Measurements from ENCODE around the gene FOS.

FOS gene

GRCh38 chr14:75319021-75319420 is 40.4 kb downstream of the FOS start:
- DNase-seq (ENCODE audit: low spot score in 2 of 2) (no peak), ATAC-seq (ENCODE audit: low read depth) (no peak)
- peaks cover 14% of the 10 kb centered on the region for H3K27me3 Mint-ChIP-seq
- no peaks in the 10 kb centered on the region for H3K36me3 Mint-ChIP-seq
- H3K4me1 Mint-ChIP-seq, result no peaks in the 10 kb centered on the region
- H3K9me3 Mint-ChIP-seq, result no peaks in the 10 kb centered on the region
- H3K4me3 Mint-ChIP-seq, result no peak overlapping the region
- H3K27ac Mint-ChIP-seq, result no peak overlapping the region

GRCh38 chr14:75320196-75320595 is 41.6 kb downstream of the FOS start:
- peaks cover 16% of the 10 kb centered on the region for H3K27me3 Mint-ChIP-seq
- H3K36me3 Mint-ChIP-seq, result no peaks in the 10 kb centered on the region
- ATAC-seq (ENCODE audit: low read depth), result no peak
- no peak for DNase-seq (ENCODE audit: low spot score in 2 of 2)
- no peak overlapping the region for H3K27ac Mint-ChIP-seq
- H3K9me3 Mint-ChIP-seq, result no peaks in the 10 kb centered on the region
- H3K4me1 Mint-ChIP-seq, result no peaks in the 10 kb centered on the region
- H3K4me3 Mint-ChIP-seq, result no peak overlapping the region

GRCh38 chr14:75322746-75323145 is 44.1 kb downstream of the FOS start:
- Mint-ChIP-seq H3K27me3 (peaks cover 10% of the 10 kb centered on the region), H3K9me3 (no peaks in the 10 kb centered on the region), H3K27ac (no peak overlapping the region), H3K4me3 (no peak overlapping the region), H3K36me3 (no peaks in the 10 kb centered on the region), H3K4me1 (no peaks in the 10 kb centered on the region)
- DNase-seq (ENCODE audit: low spot score in 2 of 2) (no peak), ATAC-seq (ENCODE audit: low read depth) (no peak)

GRCh38 chr14:75323571-75323970 is 44.9 kb downstream of the FOS start:
- no peak overlapping the region for H3K27ac Mint-ChIP-seq
- H3K4me1 Mint-ChIP-seq, result no peaks in the 10 kb centered on the region
- no peak for ATAC-seq (ENCODE audit: low read depth)

GRCh38 chr14:75328558-75329155 is 50.0 kb downstream of the FOS start:
- Mint-ChIP-seq H3K4me3 (no peak overlapping the region), H3K27me3 (peaks cover 8% of the 10 kb centered on the region), H3K36me3 (no peaks in the 10 kb centered on the region), H3K4me1 (peaks cover 7% of the 10 kb centered on the region), H3K9me3 (no peaks in the 10 kb centered on the region), H3K27ac (no peak overlapping the region)
- ATAC-seq (ENCODE audit: low read depth), result no peak
- DNase-seq (ENCODE audit: low spot score in 2 of 2), result no peak

More at GRCh38 chr14:75323571-75323970, 44.9 kb downstream of the FOS start:
- Mint-ChIP-seq H3K4me3 (no peak overlapping the region), H3K27me3 (peaks cover 10% of the 10 kb centered on the region), H3K9me3 (no peaks in the 10 kb centered on the region), H3K36me3 (no peaks in the 10 kb centered on the region)
- no peak for DNase-seq (ENCODE audit: low spot score in 2 of 2)

GRCh38 chr14:75329369-75329768 is 50.7 kb downstream of the FOS start:
- DNase-seq (ENCODE audit: low spot score in 2 of 2) (no peak), ATAC-seq (ENCODE audit: low read depth) (no peak)
- Mint-ChIP-seq H3K27ac (no peak overlapping the region), H3K27me3 (peaks cover 6% of the 10 kb centered on the region), H3K36me3 (no peaks in the 10 kb centered on the region), H3K4me3 (no peak overlapping the region), H3K4me1 (peaks cover 10% of the 10 kb centered on the region), H3K9me3 (no peaks in the 10 kb centered on the region)

- Mint-ChIP-seq H3K36me3 (no peaks in the 10 kb centered on the region), H3K4me1 (peaks cover 16% of the 10 kb centered on the region), H3K27me3 (peaks cover 5% of the 10 kb centered on the region), H3K4me3 (no peak overlapping the region), H3K9me3 (no peaks in the 10 kb centered on the region), H3K27ac (no peak overlapping the region)
- DNase-seq (ENCODE audit: low spot score in 2 of 2) (no peak), ATAC-seq (ENCODE audit: low read depth) (no peak)
Observed at GRCh38 chr14:75331471-75331870, 52.8 kb downstream of the FOS start.

Data from memory B cell (primary cell).